Measurements from ENCODE around the gene IPCEF1. TPM values are rescaled to one million over a fixed set of nuclear protein-coding genes. Genes with fewer than 3 reads are reported as not detected.

The IPCEF1 gene
- total and polyA plus RNA-seq, 4 donors: 0.46 to 2.8 (median 1.3) TPM

GRCh38 chr6:154354265-154354777 is 2.3 kb downstream of the IPCEF1 start:
- Histone ChIP-seq H3K9ac (ENCODE audit: low read depth in 1 of 2, low read length in 2 of 2) (no peak overlapping the region), H3K9me3 (ENCODE audit: control insufficient read depth in 4 of 4, low read length in 3 of 4) (no peaks in the 10 kb centered on the region), H3K27me3 (ENCODE audit: control insufficient read depth in 4 of 4, insufficient read depth in 4 of 4, low read length in 3 of 4) (no peaks in the 10 kb centered on the region), H3K27ac (ENCODE audit: low read depth in 1 of 2, low read length in 2 of 2) (peak overlapping the region in 1 of 2 donors; percentile 15), H3K4me1 (ENCODE audit: control insufficient read depth in 4 of 4, insufficient read depth in 4 of 4, low read length in 3 of 4) (no peaks in the 10 kb centered on the region), H3K4me3 (ENCODE audit: low read depth in 1 of 3, low read length in 3 of 3) (no peak overlapping the region), H3K36me3 (ENCODE audit: control insufficient read depth in 4 of 4, insufficient read depth in 3 of 4, low read depth in 1 of 4, low read length in 3 of 4) (no peaks in the 10 kb centered on the region)
- DNase-seq (ENCODE audit: low spot score): no peak
- TF ChIP-seq CTCF (IDR thresholded peaks at IDR 0.05; ENCODE audit: low read depth, low read length, missing input control): no peak
- TF ChIP-seq REST (IDR thresholded peaks at IDR 0.05): no peak
- WGBS: 92% methylated on average over 8 of the region's 8 CpGs

- Histone ChIP-seq H3K27ac (ENCODE audit: low read depth in 1 of 2, low read length in 2 of 2) (no peak overlapping the region), H3K9me3 (ENCODE audit: control insufficient read depth in 4 of 4, low read length in 3 of 4) (no peaks in the 10 kb centered on the region), H3K4me3 (ENCODE audit: low read depth in 1 of 3, low read length in 3 of 3) (no peak overlapping the region), H3K27me3 (ENCODE audit: control insufficient read depth in 4 of 4, insufficient read depth in 4 of 4, low read length in 3 of 4) (no peaks in the 10 kb centered on the region), H3K9ac (ENCODE audit: low read depth in 1 of 2, low read length in 2 of 2) (no peak overlapping the region), H3K36me3 (ENCODE audit: control insufficient read depth in 4 of 4, insufficient read depth in 3 of 4, low read depth in 1 of 4, low read length in 3 of 4) (no peaks in the 10 kb centered on the region), H3K4me1 (ENCODE audit: control insufficient read depth in 4 of 4, insufficient read depth in 4 of 4, low read length in 3 of 4) (no peaks in the 10 kb centered on the region)
- DNase-seq (ENCODE audit: low spot score): no peak
- no peak for TF ChIP-seq NR2F2 (IDR thresholded peaks at IDR 0.05)
- no peak for TF ChIP-seq TAF1 (conservative IDR thresholded peaks at IDR 0.05)
- TF ChIP-seq RXRA (IDR thresholded peaks at IDR 0.05): no peak
- TF ChIP-seq YY1 (IDR thresholded peaks at IDR 0.05): no peak
- TF ChIP-seq GABPA (IDR thresholded peaks at IDR 0.05 in 1 of 2, conservative IDR thresholded peaks at IDR 0.05 in 1 of 2): no peak
- TF ChIP-seq REST (IDR thresholded peaks at IDR 0.05): no peak
- TF ChIP-seq ZBTB33 (IDR thresholded peaks at IDR 0.05): no peak
- TF ChIP-seq MAX (IDR thresholded peaks at IDR 0.05): no peak
- no peak for TF ChIP-seq JUND (IDR thresholded peaks at IDR 0.05)
- no peak for TF ChIP-seq SP1 (IDR thresholded peaks at IDR 0.05)
- TF ChIP-seq FOXA1 (IDR thresholded peaks at IDR 0.05): no peak
- TF ChIP-seq HNF4A (conservative IDR thresholded peaks at IDR 0.05): no peak
- TF ChIP-seq, protein P1, sequence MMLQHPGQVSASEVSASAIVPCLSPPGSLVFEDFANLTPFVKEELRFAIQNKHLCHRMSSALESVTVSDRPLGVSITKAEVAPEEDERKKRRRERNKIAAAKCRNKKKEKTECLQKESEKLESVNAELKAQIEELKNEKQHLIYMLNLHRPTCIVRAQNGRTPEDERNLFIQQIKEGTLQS (IDR thresholded peaks at IDR 0.05): no peak
- no peak for TF ChIP-seq EGR1 (IDR thresholded peaks at IDR 0.05; ENCODE audit: low read depth in 2 of 2)
- no peak for TF ChIP-seq FOXA2 (IDR thresholded peaks at IDR 0.05)
- WGBS: 86% methylated on average over 1 of the region's 1 CpG
These were observed 3.0 kb downstream of the IPCEF1 start for GRCh38 chr6:154353626-154354025.

Data from liver (tissue), 9 donors.